ENCODE data around the gene APOBEC3B.
A peak's percentile ranks its signal among the peaks of the same experiment; 100 is the strongest.
"Not testable (repeated sequence)": the region's sequence is repeated elsewhere in the genome, so short reads cannot be mapped to it uniquely, and the experiment has no call there.

The APOBEC3B gene

DNA sequence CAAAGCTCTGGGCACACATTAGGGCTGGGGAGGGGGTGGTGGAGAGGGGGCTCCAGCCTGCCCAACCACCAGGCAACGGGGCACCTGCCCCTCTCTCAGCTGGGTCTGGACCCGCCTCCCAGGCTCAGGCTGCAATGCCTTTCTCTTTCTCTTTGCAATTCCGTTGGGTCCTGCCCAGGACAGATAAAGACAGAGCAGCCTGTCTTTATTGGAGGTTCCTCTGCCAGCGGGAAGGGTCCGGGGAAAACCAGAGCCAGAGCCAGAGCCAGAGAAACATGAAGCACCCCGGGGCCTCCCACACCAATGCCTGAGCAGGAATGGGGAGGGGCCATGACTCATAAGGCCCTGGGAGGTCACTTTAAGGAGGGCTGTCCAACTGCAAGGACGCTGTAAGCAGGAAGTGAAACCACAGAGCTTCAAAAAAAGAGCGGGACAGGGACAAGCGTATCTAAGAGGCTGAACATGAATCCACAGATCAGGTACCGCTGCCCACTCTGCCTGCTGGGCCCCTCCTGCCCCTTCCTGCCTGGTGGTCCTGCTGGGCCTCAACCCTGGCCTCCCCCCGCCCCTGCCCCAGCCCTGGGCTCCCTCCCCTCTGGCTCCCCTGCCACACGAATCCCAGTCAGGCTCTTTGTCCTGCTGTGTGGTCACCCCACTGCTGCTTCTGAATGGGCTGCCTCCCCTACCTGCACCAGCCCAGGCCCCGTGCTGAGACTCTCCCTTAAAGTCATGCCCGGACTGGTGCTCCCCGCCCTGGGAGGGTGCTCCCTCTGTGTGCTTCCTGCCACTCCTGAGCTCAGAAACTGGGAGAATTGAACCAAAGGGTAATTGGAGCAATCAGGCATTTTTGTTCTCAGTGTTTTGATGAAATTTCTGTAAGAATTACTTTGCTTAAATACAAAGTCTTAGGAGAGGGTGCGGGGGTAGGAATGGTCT is at the start of gene APOBEC3B:
APOBEC3B (plus strand) TSS at position 356 of the 936 bp plus-strand sequence; CDS start at position 463, 107 bp downstream.
- peak; percentile 70 for DNase-seq

DNA sequence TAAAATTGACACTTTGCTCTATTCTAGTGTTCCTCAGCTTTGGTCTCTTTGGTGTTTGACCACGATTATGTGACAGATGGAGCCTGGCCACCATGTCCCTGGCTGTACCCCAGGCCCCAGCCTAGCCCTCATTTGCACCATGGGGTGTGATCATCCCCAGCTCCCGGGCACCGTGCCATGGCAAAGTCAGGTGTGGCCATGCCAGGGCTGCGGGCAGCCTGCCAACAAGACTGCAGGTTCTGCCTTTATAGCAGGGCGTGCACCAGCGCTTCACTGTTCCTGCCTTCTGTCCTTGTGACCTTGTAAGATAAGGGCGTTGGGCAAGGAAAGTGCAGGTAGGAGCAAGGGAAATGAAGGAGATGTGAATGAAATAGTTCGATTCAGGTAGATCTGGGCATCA is 47.1 kb upstream of the APOBEC3B start:
- DNase-seq: no peak

DNA sequence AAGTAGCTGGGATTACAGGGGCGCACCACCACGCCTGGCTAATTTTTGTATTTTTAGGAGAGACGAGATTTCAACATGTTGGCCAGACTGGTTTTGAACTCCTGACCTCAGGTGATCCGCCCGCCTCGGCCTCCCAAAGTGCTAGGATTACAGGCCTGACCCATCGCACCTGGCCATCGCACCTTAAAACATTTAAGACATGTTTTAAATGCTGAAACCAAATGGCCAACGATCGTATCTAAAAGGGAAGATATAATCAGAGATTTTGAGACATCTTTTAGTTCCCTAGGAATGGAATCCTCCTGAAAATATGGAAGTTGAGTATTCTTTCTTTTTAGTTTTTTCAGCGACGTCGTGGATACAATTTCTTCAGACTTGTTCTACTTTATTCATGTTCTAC is 46.5 kb upstream of the APOBEC3B start:
- DNase-seq: no peak

DNA sequence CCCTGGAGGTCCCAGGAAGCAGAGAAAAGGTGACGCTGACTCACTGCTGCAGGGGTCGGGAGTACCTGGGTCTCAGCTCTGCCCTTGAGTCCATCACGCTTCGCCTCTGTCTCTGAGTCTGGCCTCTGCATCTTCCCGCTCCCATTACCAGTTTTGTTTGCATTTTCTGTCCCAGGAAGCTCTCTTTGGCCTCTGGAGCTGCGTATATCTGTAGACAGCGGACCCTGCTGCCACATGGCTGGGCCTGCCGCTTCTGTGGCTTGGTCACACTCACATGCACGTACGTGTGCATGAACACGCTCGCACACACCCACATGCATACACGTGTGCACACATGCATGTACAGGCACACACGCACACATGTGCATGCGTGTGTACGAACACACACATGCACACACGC is 45.6 kb upstream of the APOBEC3B start:
- DNase-seq: no peak

DNA sequence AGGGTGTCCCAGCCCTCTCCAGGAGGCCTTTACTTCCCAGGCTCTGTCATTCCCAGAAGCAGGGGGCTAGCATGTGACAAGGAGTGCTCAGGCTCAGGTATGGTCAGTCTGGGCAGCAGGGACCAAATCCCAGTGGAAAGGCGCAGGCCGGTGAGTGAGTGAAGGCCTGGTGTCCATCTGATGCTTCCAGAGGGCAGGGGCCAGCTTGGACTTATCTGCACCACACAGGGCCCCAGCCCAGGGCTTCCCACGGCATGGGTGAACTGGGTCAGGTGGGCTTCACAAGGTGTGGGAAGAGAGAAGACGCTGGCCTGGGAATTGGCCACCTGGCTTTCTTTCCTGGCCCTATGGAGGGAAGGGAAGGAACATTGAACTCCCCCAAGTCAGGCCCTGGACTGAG is 45.1 kb upstream of the APOBEC3B start:
- no peak for DNase-seq

DNA sequence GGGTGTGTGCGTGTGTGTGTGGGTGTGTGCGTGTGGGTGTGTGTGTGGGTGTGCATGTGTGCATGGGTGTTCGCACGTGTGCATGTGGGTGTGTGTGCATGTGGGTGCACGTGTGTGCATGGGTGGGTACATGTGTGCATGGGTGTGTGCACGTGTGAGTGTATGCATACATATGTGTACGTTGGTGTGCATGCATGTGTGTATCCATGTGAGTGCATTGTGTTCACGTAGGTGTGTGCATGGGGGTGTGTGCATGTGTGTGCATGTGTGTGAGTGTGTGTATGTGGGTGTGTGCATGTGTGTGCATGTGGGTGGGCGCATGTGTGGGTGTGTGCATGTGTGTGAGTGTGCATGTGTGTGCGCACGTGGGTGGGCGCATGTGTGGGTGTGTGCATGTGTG is 44.6 kb upstream of the APOBEC3B start:
- no peak for DNase-seq

DNA sequence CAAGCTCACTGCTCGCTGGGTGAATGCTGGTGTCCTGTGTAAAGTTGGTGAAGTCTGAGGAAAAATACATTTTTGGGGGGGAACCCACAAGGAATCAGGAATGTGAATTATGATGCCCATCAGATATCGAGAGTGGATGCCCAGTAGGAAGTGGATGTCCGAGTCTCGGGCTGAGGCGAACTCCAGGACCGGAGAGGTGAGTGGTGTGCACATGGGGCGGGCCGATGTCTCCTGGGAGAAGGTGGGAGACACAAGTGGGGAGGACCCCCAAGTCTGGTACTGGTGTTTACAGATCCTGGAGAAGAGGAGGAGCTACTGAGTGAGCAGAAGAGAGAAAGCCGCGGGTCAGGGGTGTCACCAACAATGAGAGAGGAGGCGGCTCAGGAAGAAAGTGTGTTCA is 43.9 kb upstream of the APOBEC3B start:
- DNase-seq: no peak

DNA sequence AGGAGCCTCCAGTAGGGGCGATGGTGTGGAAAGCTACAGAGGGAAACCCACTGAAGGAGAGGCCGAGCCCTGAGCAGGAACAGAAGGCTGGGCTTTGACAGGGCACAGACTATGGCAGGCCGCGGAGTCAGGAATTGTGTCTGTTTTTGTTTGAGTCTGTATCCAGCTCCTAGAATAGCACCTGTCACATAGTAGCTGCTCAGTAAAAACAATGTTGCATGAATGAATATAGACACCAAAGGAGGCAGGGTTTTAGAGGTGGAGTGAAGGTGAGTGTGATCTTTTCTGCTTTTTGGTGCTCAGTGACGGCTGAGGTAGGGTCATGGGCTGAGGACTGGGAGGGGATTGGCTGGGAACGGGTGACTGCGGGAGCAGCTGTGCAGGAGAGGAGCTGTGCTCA is 43.2 kb upstream of the APOBEC3B start:
- no peak for DNase-seq

DNA sequence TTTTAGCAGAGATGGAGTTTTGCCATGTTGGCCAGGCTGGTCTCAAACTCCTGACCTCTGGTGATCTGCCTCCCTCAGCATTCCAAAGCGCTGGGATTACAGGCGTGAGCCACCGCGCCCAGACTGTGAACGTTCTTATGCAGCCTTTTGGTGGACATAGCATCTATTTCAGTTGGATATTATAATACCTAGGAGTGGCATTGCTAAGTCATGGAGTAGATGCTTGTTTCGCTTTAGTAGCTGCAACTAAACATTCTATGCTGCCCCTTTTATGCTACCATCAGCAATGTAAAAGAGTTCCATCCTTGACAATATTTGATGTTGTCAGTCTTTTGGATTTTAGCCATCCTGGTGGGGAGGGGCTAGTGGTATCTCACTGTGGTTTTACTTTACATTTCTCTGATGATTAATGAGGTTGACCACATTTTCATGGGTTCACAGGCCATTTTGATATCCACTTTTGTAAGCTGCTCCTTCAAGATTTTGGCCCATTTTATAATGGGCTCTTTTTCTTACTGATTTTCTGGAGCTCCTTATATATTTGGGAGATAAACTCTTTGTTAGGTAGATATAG is 41.2 kb upstream of the APOBEC3B start:
- no peak for DNase-seq

DNA sequence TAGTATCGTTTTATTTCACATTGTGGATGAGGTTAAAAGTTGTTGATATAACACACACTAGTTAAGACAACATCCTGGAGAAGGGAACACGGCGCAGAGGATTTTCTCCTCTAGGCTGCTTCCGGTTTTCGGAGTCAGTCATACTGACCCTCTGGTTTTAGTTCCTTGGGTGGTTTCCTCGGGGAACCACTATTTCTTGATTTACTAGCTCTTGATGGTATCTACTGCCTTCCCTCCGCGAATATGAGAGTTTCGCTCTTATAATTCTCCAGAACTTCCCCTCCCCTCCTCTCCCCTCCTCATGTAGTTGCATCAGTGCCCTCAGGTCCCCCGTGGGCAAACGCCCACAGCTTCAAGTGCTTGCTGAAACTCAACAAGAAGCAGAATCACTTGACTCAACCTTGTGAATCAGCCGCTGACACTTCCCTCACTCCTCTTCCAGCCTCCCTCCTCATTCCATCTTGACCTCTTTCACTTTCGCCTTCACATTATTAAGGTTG is 40.6 kb upstream of the APOBEC3B start:
- peak; percentile 89 for DNase-seq

DNA sequence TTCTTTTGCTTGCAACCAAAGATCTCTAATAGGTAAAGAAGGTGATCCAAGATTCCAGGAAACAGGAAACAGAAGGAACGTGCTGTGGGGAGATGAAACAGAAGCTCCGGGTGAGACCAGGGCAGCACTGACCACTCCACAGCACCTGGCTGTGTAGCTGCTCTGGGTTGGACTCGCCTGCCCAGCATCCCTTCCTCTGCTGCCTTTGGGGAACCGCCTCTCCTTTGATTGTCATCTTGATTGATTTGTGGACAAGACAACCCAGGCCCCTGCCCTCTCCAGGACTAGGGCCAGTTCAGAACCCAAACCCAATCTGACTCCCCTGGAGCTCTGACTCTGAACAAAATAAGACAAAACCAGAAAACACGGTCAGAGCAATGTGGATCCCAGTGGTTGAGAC is 39.4 kb upstream of the APOBEC3B start:
- no peak for DNase-seq

DNA sequence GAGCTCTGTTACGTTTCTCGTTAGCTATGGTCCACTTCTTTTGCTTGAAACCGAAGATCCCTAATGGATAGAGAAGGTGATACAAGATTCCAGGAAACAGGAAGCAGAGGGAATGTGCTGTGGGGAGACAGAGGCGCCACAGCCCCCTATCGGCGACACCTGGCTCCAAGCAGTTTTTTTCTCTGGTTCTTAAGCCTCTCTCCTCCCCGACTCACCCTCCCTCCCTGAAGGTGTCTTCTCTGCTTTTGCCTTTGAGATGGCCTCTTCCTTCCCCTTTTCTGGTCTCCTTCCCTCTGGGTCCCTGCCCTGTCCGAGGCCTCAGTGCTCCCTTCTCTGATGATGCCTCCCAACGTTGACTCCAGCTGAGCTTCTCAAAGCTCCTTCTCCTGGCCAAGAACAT is 38.9 kb upstream of the APOBEC3B start:
- DNase-seq: no peak

DNA sequence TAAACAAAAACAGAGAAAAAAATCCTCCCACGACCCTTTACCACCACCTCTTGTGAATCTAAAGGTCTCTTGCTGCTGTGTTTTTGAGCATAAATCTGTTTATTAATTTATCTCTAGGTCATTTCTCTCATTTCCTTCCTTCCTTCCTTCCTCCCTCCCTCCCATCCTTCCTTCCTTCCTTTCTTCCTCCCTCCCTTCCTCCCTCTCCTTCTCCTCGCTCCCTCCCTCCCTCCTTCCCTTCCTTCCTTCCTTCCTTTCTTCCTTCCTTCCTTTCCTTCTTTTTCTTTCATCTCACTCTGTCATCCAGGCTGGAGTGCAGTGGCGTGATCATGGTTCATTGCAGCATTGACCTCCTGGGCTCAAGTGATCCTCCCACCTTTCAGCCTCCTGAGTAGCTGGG is 38.3 kb upstream of the APOBEC3B start:
- DNase-seq: no peak

DNA sequence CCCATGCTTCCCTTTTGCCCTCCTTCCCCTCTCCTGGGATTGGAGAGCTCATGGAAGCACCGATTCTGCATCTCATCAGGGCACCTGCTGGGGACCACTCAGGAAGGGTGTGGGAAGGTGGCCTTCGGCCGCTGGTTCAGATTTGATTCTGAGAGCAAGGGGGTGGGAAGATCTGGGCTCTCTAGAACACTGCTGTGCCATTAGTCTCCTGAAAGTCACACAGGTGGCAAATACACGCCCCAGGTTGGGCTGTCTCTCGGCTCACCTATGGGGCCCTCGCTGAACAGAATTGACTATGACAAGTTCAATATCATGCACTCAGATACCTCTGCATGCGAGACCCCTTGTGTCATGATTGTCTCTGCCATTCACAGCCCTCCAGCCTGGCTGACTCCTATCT is 37.5 kb upstream of the APOBEC3B start:
- DNase-seq: no peak

DNA sequence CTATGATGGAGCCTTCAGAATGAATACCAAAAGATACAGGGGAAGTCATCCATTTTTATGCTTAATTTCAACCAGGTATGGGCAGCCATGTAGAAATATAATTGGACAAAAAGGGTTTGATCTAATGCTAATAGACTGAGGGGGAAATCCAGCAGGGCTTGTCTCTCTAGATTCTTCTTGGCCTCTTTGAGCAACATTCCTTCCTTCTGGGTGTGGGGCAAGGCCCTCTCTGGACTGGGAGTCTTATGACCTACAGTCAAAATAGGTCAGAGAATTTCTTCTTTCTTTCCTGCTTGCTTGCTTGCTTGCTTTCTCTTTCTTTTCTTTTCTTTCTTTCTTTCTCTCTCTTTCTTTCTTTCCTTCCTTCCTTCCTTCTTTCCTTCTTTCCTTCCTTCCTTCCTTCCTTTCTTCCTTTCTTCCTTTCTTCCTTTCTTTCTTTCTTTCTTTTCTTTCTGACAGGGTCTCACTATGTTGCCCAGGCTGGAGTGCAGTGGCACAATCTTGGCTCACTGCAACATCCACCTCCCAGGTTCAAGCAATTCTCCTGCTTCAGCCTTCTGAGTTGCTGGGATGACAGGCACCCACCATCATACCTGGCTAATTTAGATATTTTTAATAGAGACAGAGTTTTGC is 36.3 kb upstream of the APOBEC3B start:
- DNase-seq: not testable (repeated sequence)

DNA sequence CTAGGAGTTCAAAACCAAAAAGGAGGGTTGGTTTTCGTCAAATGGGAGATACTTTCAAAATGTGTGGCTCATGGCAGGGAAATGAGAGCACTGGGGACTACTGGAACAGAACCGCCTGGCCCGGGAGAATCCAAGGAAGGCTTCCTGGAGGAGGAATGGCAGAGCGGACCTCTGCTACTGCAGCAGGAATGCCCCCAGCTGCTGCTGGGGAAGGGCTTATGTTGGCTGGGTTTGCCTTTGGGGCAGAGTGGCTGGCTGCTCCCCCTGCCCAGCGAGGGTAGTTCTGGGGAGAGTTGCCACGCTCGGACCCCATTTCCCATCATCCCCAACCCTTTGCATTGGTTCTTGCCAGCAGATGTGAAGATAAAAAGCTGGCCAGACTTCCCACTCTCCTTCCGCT is 35.4 kb upstream of the APOBEC3B start:
- DNase-seq: no peak

DNA sequence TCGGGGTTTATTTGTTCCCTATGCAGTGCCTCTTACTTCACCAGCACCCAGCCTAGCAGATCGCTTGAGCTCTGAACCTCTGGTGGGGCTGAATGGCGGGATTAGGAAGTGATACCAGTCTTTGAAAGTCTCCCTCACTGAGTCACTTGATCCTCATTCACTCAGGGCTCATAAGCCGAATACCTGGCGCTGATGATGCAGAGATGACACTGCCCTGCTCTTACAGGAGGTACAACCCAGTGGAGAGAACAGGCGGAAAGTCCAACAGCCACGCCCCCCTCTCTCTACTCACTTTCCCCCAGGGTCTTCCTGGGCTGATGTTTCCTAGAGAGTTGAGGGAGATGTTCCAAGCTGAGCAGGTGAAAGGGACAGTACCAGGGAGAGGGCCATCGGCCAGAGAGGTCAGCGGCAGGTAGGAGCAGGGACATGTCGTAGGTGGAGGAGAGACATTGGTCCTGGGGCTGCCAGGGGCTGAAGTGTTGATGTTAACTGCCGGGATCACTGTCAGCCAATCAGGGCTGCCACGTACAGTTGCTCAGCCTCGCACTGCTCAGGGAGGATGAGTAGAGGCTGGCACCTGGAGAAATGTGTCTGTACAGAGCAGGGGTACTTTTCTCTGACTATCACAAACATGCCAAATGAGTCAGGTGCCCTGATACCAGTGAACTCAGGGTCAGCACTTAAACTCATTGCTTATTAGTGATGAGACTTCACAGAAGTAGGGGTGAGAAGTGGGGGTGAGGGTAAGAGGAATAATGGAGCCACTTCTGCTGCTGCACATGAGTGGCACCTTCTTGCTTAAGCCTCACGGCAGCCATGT is 34.6 kb upstream of the APOBEC3B start:
- DNase-seq: peak; percentile 68

DNA sequence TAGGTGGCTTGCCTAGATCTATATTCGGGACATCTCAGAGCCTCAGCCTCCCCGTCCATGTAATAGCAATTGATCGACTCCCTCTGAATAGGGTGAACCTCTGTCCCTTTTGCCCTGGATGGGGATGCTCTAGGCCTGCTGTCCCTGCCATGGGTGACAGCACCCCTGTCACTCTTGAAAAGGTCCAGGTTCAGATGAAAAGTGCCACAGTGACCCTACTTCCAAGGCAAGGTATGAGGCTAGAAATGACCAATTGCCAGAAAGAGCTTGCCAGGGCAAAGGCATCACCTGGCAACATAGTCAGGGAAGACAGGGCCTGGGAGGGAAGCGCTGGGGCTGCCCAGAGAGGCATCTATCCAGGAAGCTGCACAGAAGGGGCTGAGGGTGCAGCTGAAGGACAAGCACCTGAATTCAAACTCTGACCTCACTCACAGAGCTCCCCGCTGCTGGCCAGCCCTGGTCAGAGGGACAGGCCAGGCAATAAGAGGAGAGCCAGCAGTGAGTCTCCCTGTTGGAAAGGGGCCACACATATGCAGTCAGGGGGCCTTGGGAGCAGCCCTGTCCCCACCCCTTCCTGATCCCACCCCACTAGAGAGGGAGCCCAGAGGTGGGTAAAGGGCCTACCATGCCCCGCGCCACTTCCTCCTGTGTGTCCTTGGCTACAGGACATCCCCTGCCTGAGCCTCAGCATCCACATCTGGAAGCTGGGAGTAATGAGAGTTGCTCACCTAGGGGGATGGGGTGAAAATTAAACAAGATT is 33.8 kb upstream of the APOBEC3B start:
- no peak for DNase-seq

DNA sequence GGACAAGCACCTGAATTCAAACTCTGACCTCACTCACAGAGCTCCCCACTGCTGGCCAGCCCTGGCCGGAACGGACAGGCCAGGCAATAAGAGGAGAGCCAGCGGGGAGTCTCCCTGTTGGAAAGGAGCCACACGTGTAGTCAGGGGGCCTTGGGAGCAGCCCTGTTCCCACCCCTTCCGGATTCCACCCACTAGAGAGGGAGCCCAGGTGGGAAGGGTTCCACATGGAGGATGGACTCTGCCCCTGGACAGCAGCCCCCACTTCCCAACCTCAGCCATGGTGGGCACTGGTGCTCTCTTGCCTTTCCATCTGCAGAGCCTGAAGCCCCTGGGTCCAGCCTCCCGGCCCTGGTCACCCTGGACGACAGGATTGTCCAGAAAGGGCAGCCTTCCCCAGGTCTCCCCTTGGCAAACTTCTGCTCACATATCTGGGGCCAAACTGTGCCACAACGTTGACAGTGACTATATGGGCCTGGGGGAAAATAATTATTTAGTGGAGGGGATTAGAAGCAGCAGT is 32.2 kb upstream of the APOBEC3B start:
- DNase-seq: no peak

DNA sequence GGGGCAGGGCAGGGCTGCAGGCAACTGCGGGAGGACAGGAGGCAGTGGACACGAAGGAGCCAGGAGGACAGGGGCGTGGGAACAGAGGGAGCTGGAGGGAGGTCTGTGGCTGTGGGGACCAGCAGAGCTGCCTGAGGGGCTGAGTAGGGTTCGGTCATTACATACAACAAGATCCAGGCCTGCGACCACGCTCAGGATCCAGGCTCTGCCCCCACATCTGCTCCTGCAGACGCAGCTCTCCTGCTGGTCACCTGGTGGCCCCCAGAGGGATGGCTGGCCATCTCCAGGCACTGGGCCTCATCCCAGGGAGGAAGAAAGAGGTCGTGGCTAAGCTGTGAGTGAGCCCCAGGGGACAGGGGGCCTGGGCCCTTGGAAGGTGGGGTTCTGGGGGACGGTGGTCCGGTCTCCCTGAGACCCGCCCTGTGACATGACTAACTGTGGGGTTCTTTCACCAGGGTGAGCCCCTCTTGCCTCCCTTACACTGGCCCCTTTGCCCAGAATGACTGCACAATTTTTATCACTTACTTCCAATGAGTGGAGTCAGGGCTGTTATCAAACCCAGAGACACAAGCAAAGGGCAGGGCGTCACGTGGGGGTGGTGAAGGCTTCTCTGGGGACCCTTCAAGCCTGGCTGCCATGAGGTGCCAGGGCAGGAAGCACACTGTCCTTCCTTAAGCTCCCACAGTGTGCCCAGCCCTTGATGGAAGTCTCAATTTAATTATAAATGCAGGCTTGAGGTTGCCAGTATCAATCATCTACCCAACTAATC is 31.4 kb upstream of the APOBEC3B start:
- DNase-seq: no peak

DNA sequence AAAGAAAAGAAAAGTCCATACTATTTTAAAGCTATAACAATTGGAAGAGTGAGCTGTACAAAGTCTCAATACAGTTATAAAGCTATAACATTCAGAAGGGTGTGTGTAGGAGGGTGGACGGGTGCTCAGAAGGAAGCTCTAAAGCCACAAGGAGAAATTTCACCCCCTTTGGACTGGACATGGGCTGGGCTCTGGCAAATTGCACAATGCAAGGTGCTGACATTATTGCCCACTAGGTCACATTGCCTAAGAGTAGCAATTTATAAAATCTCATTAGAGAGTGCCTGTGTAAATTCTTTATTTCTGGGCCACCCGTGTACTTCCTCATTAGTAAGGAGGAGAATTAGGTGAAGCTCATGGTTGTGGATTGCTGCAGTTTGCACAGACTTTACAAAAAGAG is 30.4 kb upstream of the APOBEC3B start:
- DNase-seq: no peak
